Measurements from ENCODE around the gene HSD17B13. TPM values are rescaled to one million over a fixed set of nuclear protein-coding genes. Genes with fewer than 3 reads are reported as not detected.

The HSD17B13 gene
- total RNA-seq, 1 experiment from 2014 or later: 0.14 TPM

GRCh38 chr4:87278335-87278794 is 44.3 kb downstream of the HSD17B13 start:
- ChIA-PET POLR2A (no interaction called here), CTCF (no interaction called here)
- no peaks in the 10 kb centered on the region for H3K36me3 Mint-ChIP-seq (ENCODE audit: insufficient read depth, unreplicated experiment)

GRCh38 chr4:87275311-87275710 is 47.4 kb downstream of the HSD17B13 start:
- H3K4me3 Mint-ChIP-seq (ENCODE audit: unreplicated experiment): no peak overlapping the region
- no peaks in the 10 kb centered on the region for H3K36me3 ChIP-seq (ENCODE audit: control insufficient read depth, insufficient read depth, low read length)
- H3K36me3 Mint-ChIP-seq (ENCODE audit: insufficient read depth, unreplicated experiment): no peaks in the 10 kb centered on the region
- no peak for DNase-seq
- no peaks in the 10 kb centered on the region for H3K27me3 ChIP-seq (replicated peaks; ENCODE audit: control insufficient read depth, insufficient read depth, low read length)
- peaks cover 9% of the 10 kb centered on the region for H3K4me1 Mint-ChIP-seq (ENCODE audit: low read depth, unreplicated experiment)
- ChIA-PET CTCF (no interaction called here), POLR2A (no interaction called here)
- no peaks in the 10 kb centered on the region for H3K27me3 Mint-ChIP-seq (ENCODE audit: insufficient read depth, unreplicated experiment)
- no peak overlapping the region for H3K4me3 ChIP-seq (ENCODE audit: low read depth, low read length)
- intact Hi-C loops (cut with micrococcal nuclease; ENCODE audit: unreplicated experiment): no loop called here
- no peaks in the 10 kb centered on the region for H3K9me3 ChIP-seq
- no peak overlapping the region for H3K27ac Mint-ChIP-seq (ENCODE audit: unreplicated experiment)
- H3K4me1 ChIP-seq: peaks cover 5% of the 10 kb centered on the region
- BruUV-seq (replicated peaks): no TSS peak
- TF ChIP-seq CTCF (IDR thresholded peaks at IDR 0.05; ENCODE audit: insufficient read depth in 1 of 2, low read depth in 1 of 2, low read length in 1 of 2, severe bottlenecking in 1 of 2, unreplicated experiment in 1 of 2): no peak
- H3K9me3 Mint-ChIP-seq (ENCODE audit: unreplicated experiment): no peaks in the 10 kb centered on the region

More at GRCh38 chr4:87278335-87278794, 44.3 kb downstream of the HSD17B13 start:
- no peak for TF ChIP-seq CTCF (IDR thresholded peaks at IDR 0.05; ENCODE audit: insufficient read depth in 1 of 2, low read depth in 1 of 2, low read length in 1 of 2, severe bottlenecking in 1 of 2, unreplicated experiment in 1 of 2)
- Mint-ChIP-seq H3K4me1 (ENCODE audit: low read depth, unreplicated experiment) (peaks cover 9% of the 10 kb centered on the region), H3K27ac (ENCODE audit: unreplicated experiment) (no peak overlapping the region), H3K27me3 (ENCODE audit: insufficient read depth, unreplicated experiment) (no peaks in the 10 kb centered on the region), H3K4me3 (ENCODE audit: unreplicated experiment) (no peak overlapping the region), H3K9me3 (ENCODE audit: unreplicated experiment) (peaks cover 6% of the 10 kb centered on the region)
- no TSS peak for BruUV-seq (replicated peaks)
- no peak overlapping the region for H3K4me3 ChIP-seq (ENCODE audit: low read depth, low read length)
- H3K27me3 ChIP-seq (replicated peaks; ENCODE audit: control insufficient read depth, insufficient read depth, low read length): no peaks in the 10 kb centered on the region
- intact Hi-C loops (cut with micrococcal nuclease; ENCODE audit: unreplicated experiment): no loop called here
- H3K36me3 ChIP-seq (ENCODE audit: control insufficient read depth, insufficient read depth, low read length): no peaks in the 10 kb centered on the region
- peaks cover 5% of the 10 kb centered on the region for H3K4me1 ChIP-seq
- DNase-seq: peak in 1 of 2 experiments; percentile 10
- H3K9me3 ChIP-seq: no peaks in the 10 kb centered on the region

GRCh38 chr4:87274803-87275202 is 47.9 kb downstream of the HSD17B13 start:
- Mint-ChIP-seq H3K27me3 (ENCODE audit: insufficient read depth, unreplicated experiment) (no peaks in the 10 kb centered on the region), H3K4me3 (ENCODE audit: unreplicated experiment) (no peak overlapping the region), H3K4me1 (ENCODE audit: low read depth, unreplicated experiment) (peaks cover 9% of the 10 kb centered on the region), H3K36me3 (ENCODE audit: insufficient read depth, unreplicated experiment) (no peaks in the 10 kb centered on the region), H3K27ac (ENCODE audit: unreplicated experiment) (no peak overlapping the region), H3K9me3 (ENCODE audit: unreplicated experiment) (no peaks in the 10 kb centered on the region)
- DNase-seq: no peak
- peaks cover 5% of the 10 kb centered on the region for H3K4me1 ChIP-seq
- H3K9me3 ChIP-seq: no peaks in the 10 kb centered on the region
- no peaks in the 10 kb centered on the region for H3K36me3 ChIP-seq (ENCODE audit: control insufficient read depth, insufficient read depth, low read length)
- intact Hi-C loops (cut with micrococcal nuclease; ENCODE audit: unreplicated experiment): no loop called here
- H3K4me3 ChIP-seq (ENCODE audit: low read depth, low read length): no peak overlapping the region
- CTCF ChIA-PET: no interaction called here
- POLR2A ChIA-PET: no interaction called here
- no TSS peak for BruUV-seq (replicated peaks)
- no peak for TF ChIP-seq CTCF (IDR thresholded peaks at IDR 0.05; ENCODE audit: insufficient read depth in 1 of 2, low read depth in 1 of 2, low read length in 1 of 2, severe bottlenecking in 1 of 2, unreplicated experiment in 1 of 2)
- H3K27me3 ChIP-seq (replicated peaks; ENCODE audit: control insufficient read depth, insufficient read depth, low read length): no peaks in the 10 kb centered on the region
